Fibroblast of villous mesenchyme (primary cell): ENCODE results near the gene GALNT14. TPM values are rescaled to one million over a fixed set of nuclear protein-coding genes. Genes with fewer than 3 reads are reported as not detected.

Experiments used
- DNase-seq: peaks from one replicate; pipeline ENCODE4 v3.0.0-alpha.2; 2010; ENCODE audit warnings: low read depth
- H3K4me3 ChIP-seq: 2 replicates; pipeline ENCODE4 v1.5.1; 2011; ENCODE audit warnings: low read depth, mild to moderate bottlenecking, low read length
- total RNA-seq: library from RNA; depleted of rRNA; stranded (reverse); fragments of >200 nt; gene quantifications from 2 replicates; pipeline ENCODE4 v1.2.3, GENCODE V29; 2012
- TF ChIP-seq, protein P1 (sequence below): IDR thresholded peaks from 2 replicates; pipeline ENCODE4 v1.5.1; 2012; ENCODE audit warnings: low read depth, mild to moderate bottlenecking, low read length; ENCODE audit not compliant: insufficient read depth

Gene GALNT14
- total RNA-seq, 1 donor = under 0.01 TPM

- TF ChIP-seq, protein P1, sequence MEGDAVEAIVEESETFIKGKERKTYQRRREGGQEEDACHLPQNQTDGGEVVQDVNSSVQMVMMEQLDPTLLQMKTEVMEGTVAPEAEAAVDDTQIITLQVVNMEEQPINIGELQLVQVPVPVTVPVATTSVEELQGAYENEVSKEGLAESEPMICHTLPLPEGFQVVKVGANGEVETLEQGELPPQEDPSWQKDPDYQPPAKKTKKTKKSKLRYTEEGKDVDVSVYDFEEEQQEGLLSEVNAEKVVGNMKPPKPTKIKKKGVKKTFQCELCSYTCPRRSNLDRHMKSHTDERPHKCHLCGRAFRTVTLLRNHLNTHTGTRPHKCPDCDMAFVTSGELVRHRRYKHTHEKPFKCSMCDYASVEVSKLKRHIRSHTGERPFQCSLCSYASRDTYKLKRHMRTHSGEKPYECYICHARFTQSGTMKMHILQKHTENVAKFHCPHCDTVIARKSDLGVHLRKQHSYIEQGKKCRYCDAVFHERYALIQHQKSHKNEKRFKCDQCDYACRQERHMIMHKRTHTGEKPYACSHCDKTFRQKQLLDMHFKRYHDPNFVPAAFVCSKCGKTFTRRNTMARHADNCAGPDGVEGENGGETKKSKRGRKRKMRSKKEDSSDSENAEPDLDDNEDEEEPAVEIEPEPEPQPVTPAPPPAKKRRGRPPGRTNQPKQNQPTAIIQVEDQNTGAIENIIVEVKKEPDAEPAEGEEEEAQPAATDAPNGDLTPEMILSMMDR = no peak
- DNase-seq = peak; percentile 0
- no peak overlapping the region for H3K4me3 ChIP-seq
Measured at GRCh38 chr2:31037058-31037457, 101.2 kb downstream of the GALNT14 start.

- TF ChIP-seq, protein P1 = no peak
- H3K4me3 ChIP-seq = no peak overlapping the region
Measured at GRCh38 chr2:31033032-31033431, 105.2 kb downstream of the GALNT14 start.

GRCh38 chr2:31032475-31032874 lies 105.8 kb downstream of the GALNT14 start:
- DNase-seq = no peak
- no peak overlapping the region for H3K4me3 ChIP-seq
- TF ChIP-seq, protein P1 = no peak

More at GRCh38 chr2:31033032-31033431, 105.2 kb downstream of the GALNT14 start:
- DNase-seq = no peak

GRCh38 chr2:31031132-31031706 lies 107.0 kb downstream of the GALNT14 start:
- DNase-seq = no peak
- no peak overlapping the region for H3K4me3 ChIP-seq
- TF ChIP-seq, protein P1 = no peak

- H3K4me3 ChIP-seq = no peak overlapping the region
- TF ChIP-seq, protein P1 = no peak
Measured at GRCh38 chr2:31028417-31028816, 109.8 kb downstream of the GALNT14 start.

GRCh38 chr2:31027549-31027948 lies 110.7 kb downstream of the GALNT14 start:
- TF ChIP-seq, protein P1 = no peak
- DNase-seq = no peak
- no peak overlapping the region for H3K4me3 ChIP-seq

More at GRCh38 chr2:31028417-31028816, 109.8 kb downstream of the GALNT14 start:
- no peak for DNase-seq

- no peak overlapping the region for H3K4me3 ChIP-seq
- no peak for DNase-seq
- TF ChIP-seq, protein P1 = no peak
Measured at GRCh38 chr2:31023541-31023940, 114.7 kb downstream of the GALNT14 start.
